ENCODE measurements around the gene UGT1A5.

DNA sequence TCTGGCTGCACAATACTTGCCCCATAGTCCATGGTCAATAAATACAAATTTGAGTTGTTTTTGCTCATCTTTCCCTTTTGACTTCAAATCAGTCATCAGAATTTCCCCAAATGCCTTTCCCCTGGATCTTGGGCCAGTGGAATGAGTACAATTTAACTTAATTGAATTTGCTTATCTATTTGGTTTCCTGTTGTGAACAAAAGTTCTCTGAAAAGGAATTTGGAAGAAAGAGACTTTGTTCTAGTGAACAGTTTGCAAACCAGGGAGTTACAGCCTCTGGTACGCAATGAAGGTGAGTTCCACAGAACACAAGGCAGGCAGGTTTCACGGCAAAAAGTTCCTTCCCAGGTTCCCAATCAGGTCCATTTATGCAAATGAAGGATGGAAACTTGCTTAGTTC lies 46.1 kb downstream of the UGT1A5 start:
- TF ChIP-seq, protein P1, sequence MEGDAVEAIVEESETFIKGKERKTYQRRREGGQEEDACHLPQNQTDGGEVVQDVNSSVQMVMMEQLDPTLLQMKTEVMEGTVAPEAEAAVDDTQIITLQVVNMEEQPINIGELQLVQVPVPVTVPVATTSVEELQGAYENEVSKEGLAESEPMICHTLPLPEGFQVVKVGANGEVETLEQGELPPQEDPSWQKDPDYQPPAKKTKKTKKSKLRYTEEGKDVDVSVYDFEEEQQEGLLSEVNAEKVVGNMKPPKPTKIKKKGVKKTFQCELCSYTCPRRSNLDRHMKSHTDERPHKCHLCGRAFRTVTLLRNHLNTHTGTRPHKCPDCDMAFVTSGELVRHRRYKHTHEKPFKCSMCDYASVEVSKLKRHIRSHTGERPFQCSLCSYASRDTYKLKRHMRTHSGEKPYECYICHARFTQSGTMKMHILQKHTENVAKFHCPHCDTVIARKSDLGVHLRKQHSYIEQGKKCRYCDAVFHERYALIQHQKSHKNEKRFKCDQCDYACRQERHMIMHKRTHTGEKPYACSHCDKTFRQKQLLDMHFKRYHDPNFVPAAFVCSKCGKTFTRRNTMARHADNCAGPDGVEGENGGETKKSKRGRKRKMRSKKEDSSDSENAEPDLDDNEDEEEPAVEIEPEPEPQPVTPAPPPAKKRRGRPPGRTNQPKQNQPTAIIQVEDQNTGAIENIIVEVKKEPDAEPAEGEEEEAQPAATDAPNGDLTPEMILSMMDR (IDR thresholded peaks at IDR 0.05), result no peak
- TF ChIP-seq POLR2A (IDR thresholded peaks at IDR 0.05), result no peak
